ENCODE results near the gene SERPINB12. TPM values are rescaled to one million over a fixed set of nuclear protein-coding genes. Genes with fewer than 3 reads are reported as not detected.

The SERPINB12 gene
- total RNA-seq (not detected), polyA plus RNA-seq (not detected)
- long read RNA-seq, donor 1 = 0 reads
- long read RNA-seq, donor 2 = 0 reads

DNA sequence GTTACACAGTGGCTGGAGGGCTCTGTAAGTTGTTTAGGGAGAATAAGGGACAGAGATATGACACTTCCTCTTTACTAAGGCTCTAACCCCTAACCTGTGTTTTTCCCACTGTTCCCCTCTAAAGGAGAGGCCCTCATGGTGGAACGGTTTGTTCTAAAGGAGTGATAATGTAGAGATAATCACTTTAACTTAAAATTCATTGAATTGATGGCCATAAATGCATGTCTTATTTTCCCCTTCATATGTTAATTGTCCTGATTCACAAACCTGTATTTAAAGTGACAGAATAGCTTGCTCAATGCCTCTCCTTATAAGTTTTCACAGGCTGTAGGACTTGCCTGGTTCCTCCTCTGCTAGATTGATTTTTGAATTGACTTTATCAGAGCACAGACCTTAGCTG, at the start of gene SERPINB12:
TSS of gene SERPINB12 (plus strand) at position 301 of the 400 bp plus-strand sequence. CDS start 13,791 bp downstream, outside the sequence.
- Histone ChIP-seq H3K9me3 (no peaks in the 10 kb centered on the region), H3K4me3 (no peak within 1 kb of the TSS), H3K27me3 (ENCODE audit: insufficient read depth in 3 of 3, low read length in 2 of 3) (no peaks in the 10 kb centered on the region), H3K27ac (no peak within 1 kb of the TSS), H3K4me1 (no peaks in the 10 kb centered on the region), H3K36me3 (ENCODE audit: insufficient read depth in 1 of 2, low read depth in 1 of 2) (no peaks in the 10 kb centered on the region)
- whole genome bisulfite sequencing, 3 donors = 86 to 94% (median 91%) methylated on average over 1 of the region's 1 CpG
- intact Hi-C loops (cut with DNase I) = no loop called here
- DNase-seq (no peak), ATAC-seq (no peak)
- no peak for TF ChIP-seq CTCF (IDR thresholded peaks at IDR 0.05)

DNA sequence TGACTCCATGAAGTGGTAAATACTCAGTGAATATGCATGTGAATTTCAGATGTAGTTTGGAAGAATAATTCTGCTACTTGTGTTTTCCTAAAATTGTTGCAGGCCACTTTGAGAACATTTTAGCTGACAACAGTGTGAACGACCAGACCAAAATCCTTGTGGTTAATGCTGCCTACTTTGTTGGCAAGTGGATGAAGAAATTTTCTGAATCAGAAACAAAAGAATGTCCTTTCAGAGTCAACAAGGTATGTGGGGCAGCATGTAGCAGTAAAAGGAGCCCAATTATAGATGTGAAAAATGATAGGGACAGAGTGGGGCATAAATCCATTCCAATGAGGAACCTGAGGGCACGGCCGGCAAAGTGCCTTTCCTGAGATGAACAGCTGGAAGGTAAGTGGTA, 49.3 kb upstream of the SERPINB12 start:
- DNase-seq = no peak
- no peak overlapping the region for H3K27ac ChIP-seq
- no peak overlapping the region for H3K4me3 ChIP-seq
- H3K27me3 ChIP-seq (ENCODE audit: insufficient read depth in 3 of 3, low read length in 2 of 3) = no peaks in the 10 kb centered on the region
- 44 to 61% (median 58%) methylated on average over 3 of the region's 3 CpGs for WGBS, 3 donors
- TF ChIP-seq CTCF (IDR thresholded peaks at IDR 0.05) = no peak
- no peaks in the 10 kb centered on the region for H3K36me3 ChIP-seq (ENCODE audit: insufficient read depth in 1 of 2, low read depth in 1 of 2)
- H3K9me3 ChIP-seq = no peaks in the 10 kb centered on the region
- intact Hi-C loops (cut with DNase I) = no loop called here
- no peak for ATAC-seq
- no peaks in the 10 kb centered on the region for H3K4me1 ChIP-seq

- Histone ChIP-seq H3K27ac (no peak overlapping the region), H3K36me3 (ENCODE audit: insufficient read depth in 1 of 2, low read depth in 1 of 2) (no peaks in the 10 kb centered on the region), H3K9me3 (no peaks in the 10 kb centered on the region), H3K27me3 (ENCODE audit: insufficient read depth in 3 of 3, low read length in 2 of 3) (no peaks in the 10 kb centered on the region), H3K4me1 (no peaks in the 10 kb centered on the region), H3K4me3 (no peak overlapping the region)
- intact Hi-C loops (cut with DNase I) = no loop called here
- DNase-seq (no peak), ATAC-seq (no peak)
- no peak for TF ChIP-seq CTCF (IDR thresholded peaks at IDR 0.05)
- WGBS, 3 donors = 89 to 95% (median 92%) methylated on average over 2 of the region's 2 CpGs
These were observed 46.5 kb upstream of the SERPINB12 start for GRCh38 chr18:63495675-63496074.

DNA sequence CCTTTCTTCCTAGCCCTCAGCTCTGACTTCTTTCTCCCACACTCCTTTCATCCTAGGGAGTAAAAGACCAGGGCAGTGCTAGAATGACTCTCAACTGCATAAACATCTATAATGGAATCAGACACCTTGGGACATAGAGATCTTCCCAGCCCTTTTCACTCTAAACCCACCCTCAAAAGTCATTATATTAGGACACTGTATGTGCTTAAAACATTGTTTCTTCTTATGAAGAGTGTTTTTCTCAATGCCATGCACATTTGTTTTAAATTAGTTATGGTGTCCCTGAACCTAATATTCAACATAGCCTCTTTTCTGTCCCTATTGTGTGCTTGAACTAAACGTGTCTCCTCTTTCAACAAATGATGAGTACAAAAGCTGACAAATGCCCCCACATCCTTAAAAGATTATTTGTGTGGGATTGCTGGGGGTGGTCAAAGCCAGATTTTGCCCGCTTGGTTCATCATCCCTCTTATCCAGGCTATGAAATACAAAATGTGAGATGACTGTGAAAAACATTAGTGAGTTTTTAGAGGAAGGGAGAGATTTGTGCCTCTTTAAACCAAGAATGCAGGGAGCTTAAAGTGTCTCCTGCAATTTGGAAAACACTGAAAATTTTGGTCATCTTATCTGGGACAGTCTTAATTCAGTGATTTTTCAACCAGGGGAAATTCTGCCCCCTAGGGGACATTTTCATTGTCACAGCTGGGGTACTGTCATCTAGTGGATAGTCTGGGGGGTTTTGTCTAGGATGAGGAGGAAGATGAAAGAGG, 36.4 kb upstream of the SERPINB12 start:
- Histone ChIP-seq H3K27me3 (ENCODE audit: insufficient read depth in 3 of 3, low read length in 2 of 3) (no peaks in the 10 kb centered on the region), H3K4me1 (no peaks in the 10 kb centered on the region), H3K27ac (no peak overlapping the region), H3K36me3 (ENCODE audit: insufficient read depth in 1 of 2, low read depth in 1 of 2) (no peaks in the 10 kb centered on the region), H3K9me3 (no peaks in the 10 kb centered on the region), H3K4me3 (no peak overlapping the region)
- DNase-seq (no peak), ATAC-seq (no peak)
- TF ChIP-seq CTCF (IDR thresholded peaks at IDR 0.05) = peak; percentile 15
- WGBS, 3 donors = 29 to 60% (median 32%) methylated on average over 2 of the region's 2 CpGs
- intact Hi-C loops (cut with DNase I) = no loop called here

GRCh38 chr18:63506336-63506646, 35.9 kb upstream of the SERPINB12 start:
- H3K27ac ChIP-seq = no peak overlapping the region
- intact Hi-C loops (cut with DNase I) = no loop called here
- H3K4me1 ChIP-seq = no peaks in the 10 kb centered on the region
- DNase-seq (no peak), ATAC-seq (no peak)
- H3K4me3 ChIP-seq = no peak overlapping the region
- TF ChIP-seq CTCF (IDR thresholded peaks at IDR 0.05) = no peak
- H3K27me3 ChIP-seq (ENCODE audit: insufficient read depth in 3 of 3, low read length in 2 of 3) = no peaks in the 10 kb centered on the region
- no peaks in the 10 kb centered on the region for H3K36me3 ChIP-seq (ENCODE audit: insufficient read depth in 1 of 2, low read depth in 1 of 2)
- 50 to 65% (median 65%) methylated on average over 3 of the region's 3 CpGs for whole genome bisulfite sequencing, 3 donors
- no peaks in the 10 kb centered on the region for H3K9me3 ChIP-seq
